ENCODE data around the gene HMGB1. TPM values are rescaled to one million over a fixed set of nuclear protein-coding genes. Genes with fewer than 3 reads are reported as not detected.

HMGB1 gene
- total and polyA plus RNA-seq, 2 donors (not counting 1 experiment from before 2014, with no cell fraction given) = 145 to 267 TPM

- Histone ChIP-seq H3K27ac (ENCODE audit: insufficient read depth, low read length) (no peak overlapping the region), H3K79me2 (ENCODE audit: control insufficient read depth, insufficient read depth, low read length) (no peaks in the 10 kb centered on the region), H3K4me2 (ENCODE audit: extremely low read depth, insufficient read depth, low read length) (no peak overlapping the region), H3K27me3 (ENCODE audit: control insufficient read depth, insufficient read depth, low read length) (no peaks in the 10 kb centered on the region), H3K36me3 (ENCODE audit: control insufficient read depth, insufficient read depth, low read length) (no peaks in the 10 kb centered on the region), H3K4me3 (replicated peaks in 1 of 4; ENCODE audit: control extremely low read depth in 1 of 4, insufficient read depth in 1 of 4, low read depth in 3 of 4, low read length in 4 of 4) (no peak overlapping the region), H2AFZ (ENCODE audit: low read length) (no peak overlapping the region), H3K9ac (ENCODE audit: insufficient read depth, low read length) (no peak overlapping the region), H3K9me3 (ENCODE audit: control insufficient read depth, insufficient read depth, low read depth, low read length) (no peaks in the 10 kb centered on the region), H3K4me1 (ENCODE audit: control insufficient read depth, extremely low read depth, insufficient read depth, low read length) (peaks cover 7% of the 10 kb centered on the region), H4K20me1 (ENCODE audit: control insufficient read depth, extremely low read depth, insufficient read depth, low read length) (no peaks in the 10 kb centered on the region)
- DNase-seq (ENCODE audit: low read depth in 2 of 2) = no peak
- TF ChIP-seq CTCF (conservative IDR thresholded peaks at IDR 0.05 in 1 of 2, IDR thresholded peaks at IDR 0.05 in 1 of 2; ENCODE audit: low read depth in 1 of 2, low read length in 2 of 2) (no peak), EZH2 (IDR thresholded peaks at IDR 0.05; ENCODE audit: low read length, missing control alignments) (no peak)
Observed at GRCh38 chr13:30450066-30450465, 15.7 kb downstream of the HMGB1 start.

GRCh38 chr13:30448441-30448840 lies 17.3 kb downstream of the HMGB1 start:
- DNase-seq (ENCODE audit: low read depth in 2 of 2) = no peak
- peaks cover 7% of the 10 kb centered on the region for H3K4me1 ChIP-seq (ENCODE audit: control insufficient read depth, extremely low read depth, insufficient read depth, low read length)

GRCh38 chr13:30446126-30446500 lies 19.6 kb downstream of the HMGB1 start:
- Histone ChIP-seq H3K9ac (ENCODE audit: insufficient read depth, low read length) (no peak overlapping the region), H3K4me3 (replicated peaks in 1 of 4; ENCODE audit: control extremely low read depth in 1 of 4, insufficient read depth in 1 of 4, low read depth in 3 of 4, low read length in 4 of 4) (peak overlapping the region in 3 of 4 experiments; percentile 10 to 31 (median 30)), H3K9me3 (ENCODE audit: control insufficient read depth, insufficient read depth, low read depth, low read length) (no peaks in the 10 kb centered on the region), H4K20me1 (ENCODE audit: control insufficient read depth, extremely low read depth, insufficient read depth, low read length) (no peaks in the 10 kb centered on the region), H3K4me2 (ENCODE audit: extremely low read depth, insufficient read depth, low read length) (peak overlapping the region; percentile 76), H3K4me1 (ENCODE audit: control insufficient read depth, extremely low read depth, insufficient read depth, low read length) (peaks cover 7% of the 10 kb centered on the region), H3K27me3 (ENCODE audit: control insufficient read depth, insufficient read depth, low read length) (no peaks in the 10 kb centered on the region), H2AFZ (ENCODE audit: low read length) (peak overlapping the region; percentile 86), H3K36me3 (ENCODE audit: control insufficient read depth, insufficient read depth, low read length) (no peaks in the 10 kb centered on the region), H3K79me2 (ENCODE audit: control insufficient read depth, insufficient read depth, low read length) (no peaks in the 10 kb centered on the region), H3K27ac (ENCODE audit: insufficient read depth, low read length) (peak overlapping the region; percentile 64)
- DNase-seq (ENCODE audit: low read depth in 2 of 2) = no peak
- no peak for TF ChIP-seq CTCF (conservative IDR thresholded peaks at IDR 0.05 in 1 of 2, IDR thresholded peaks at IDR 0.05 in 1 of 2; ENCODE audit: low read depth in 1 of 2, low read length in 2 of 2)
- no peak for TF ChIP-seq EZH2 (IDR thresholded peaks at IDR 0.05; ENCODE audit: low read length, missing control alignments)

More at GRCh38 chr13:30448441-30448840, 17.3 kb downstream of the HMGB1 start:
- no peaks in the 10 kb centered on the region for H3K79me2 ChIP-seq (ENCODE audit: control insufficient read depth, insufficient read depth, low read length)
- H4K20me1 ChIP-seq (ENCODE audit: control insufficient read depth, extremely low read depth, insufficient read depth, low read length) = no peaks in the 10 kb centered on the region
- H3K9ac ChIP-seq (ENCODE audit: insufficient read depth, low read length) = no peak overlapping the region
- H3K4me3 ChIP-seq (replicated peaks in 1 of 4; ENCODE audit: control extremely low read depth in 1 of 4, insufficient read depth in 1 of 4, low read depth in 3 of 4, low read length in 4 of 4) = no peak overlapping the region
- H3K36me3 ChIP-seq (ENCODE audit: control insufficient read depth, insufficient read depth, low read length) = no peaks in the 10 kb centered on the region
- H3K27ac ChIP-seq (ENCODE audit: insufficient read depth, low read length) = no peak overlapping the region
- no peaks in the 10 kb centered on the region for H3K27me3 ChIP-seq (ENCODE audit: control insufficient read depth, insufficient read depth, low read length)
- TF ChIP-seq CTCF (conservative IDR thresholded peaks at IDR 0.05 in 1 of 2, IDR thresholded peaks at IDR 0.05 in 1 of 2; ENCODE audit: low read depth in 1 of 2, low read length in 2 of 2) (no peak), EZH2 (IDR thresholded peaks at IDR 0.05; ENCODE audit: low read length, missing control alignments) (no peak)
- no peak overlapping the region for H3K4me2 ChIP-seq (ENCODE audit: extremely low read depth, insufficient read depth, low read length)
- no peak overlapping the region for H2AFZ ChIP-seq (ENCODE audit: low read length)
- H3K9me3 ChIP-seq (ENCODE audit: control insufficient read depth, insufficient read depth, low read depth, low read length) = no peaks in the 10 kb centered on the region

All from fibroblast of lung (primary cell).